GM12878 (cell line): ENCODE data around the gene TCOF1.

Source experiments
- CTCF ChIP-seq, 3 experiments: IDR thresholded peaks in 2 of 3; conservative IDR thresholded peaks in 1 of 3; 2 replicates each; pipeline ENCODE4 v1.5.1; 2011; ENCODE audit warnings: low read depth in 3 of 3, low read length in 3 of 3, mild to moderate bottlenecking in 3 of 3, control low read depth in 2 of 3, moderate library complexity in 2 of 3, inconsistent platforms in 1 of 3, mixed read lengths in 1 of 3; ENCODE audit not compliant: control insufficient read depth in 2 of 3, insufficient read depth in 1 of 3; ENCODE audit errors: extremely low read depth in 1 of 3
- ETV6 ChIP-seq, 2 experiments: fragments of 450-650 bp in 1 of 2; IDR thresholded peaks in 1 of 2; conservative IDR thresholded peaks in 1 of 2; 2 replicates each; pipeline ENCODE4 v1.6.1; 2014; ENCODE audit warnings: antibody characterized with exemption in 1 of 2, borderline replicate concordance in 1 of 2, low read depth in 1 of 2, mild to moderate bottlenecking in 1 of 2, moderate library complexity in 1 of 2
- MXI1 ChIP-seq: fragments of 150-350 bp; IDR thresholded peaks from 2 replicates; pipeline ENCODE4 v1.6.1; 2011; ENCODE audit warnings: low read depth, mild to moderate bottlenecking, inconsistent platforms, low read length, improper control_type of control experiment
- TAF1 ChIP-seq: IDR thresholded peaks from 2 replicates; pipeline ENCODE4 v1.6.1; 2011; ENCODE audit warnings: mild to moderate bottlenecking, low read depth, low read length, borderline replicate concordance

- TF ChIP-seq CTCF (IDR thresholded peaks at IDR 0.05 in 2 of 3, conservative IDR thresholded peaks at IDR 0.05 in 1 of 3; ENCODE audit: control insufficient read depth in 2 of 3, extremely low read depth in 1 of 3, insufficient read depth in 1 of 3, low read depth in 3 of 3, low read length in 3 of 3) (no peak), MXI1 (no peak), ETV6 (conservative IDR thresholded peaks at IDR 0.05 in 1 of 2, IDR thresholded peaks at IDR 0.05 in 1 of 2; ENCODE audit: borderline replicate concordance in 1 of 2, low read depth in 1 of 2) (no peak), TAF1 (no peak)
Measured at GRCh38 chr5:150397782-150398721, 40.6 kb downstream of the TCOF1 start.
